Stimulated activated CD4-positive, alpha-beta T cell treated with anti-CD3 and anti-CD28 coated beads, Interleukin-12 subunit alpha, Interleukin-12 subunit beta, amount 100 ng/mL, for 4 hours (primary cell): ENCODE results near the gene CEP131.

ENCODE experiments used
- DNase-seq: peaks from one replicate; pipeline ENCODE4 v3.0.0-alpha.2; 2020

The CEP131 gene

GRCh38 chr17:81182596-81182995 lies 40.2 kb downstream of the CEP131 start:
- DNase-seq = no peak

GRCh38 chr17:81181811-81182185 lies 41.0 kb downstream of the CEP131 start:
- DNase-seq = no peak

GRCh38 chr17:81180836-81181810 lies 41.6 kb downstream of the CEP131 start:
- no peak for DNase-seq

- DNase-seq = no peak
These were observed 42.9 kb downstream of the CEP131 start for GRCh38 chr17:81179861-81180260.

- DNase-seq = no peak
These were observed 43.5 kb downstream of the CEP131 start for GRCh38 chr17:81179220-81179619.

GRCh38 chr17:81178136-81179091 lies 44.4 kb downstream of the CEP131 start:
- no peak for DNase-seq

- DNase-seq = no peak
These were observed 46.1 kb downstream of the CEP131 start for GRCh38 chr17:81176666-81177065.

GRCh38 chr17:81173762-81174155 lies 49.0 kb downstream of the CEP131 start:
- no peak for DNase-seq

GRCh38 chr17:81173052-81173761 lies 49.6 kb downstream of the CEP131 start:
- no peak for DNase-seq

GRCh38 chr17:81171941-81172340 lies 50.8 kb downstream of the CEP131 start:
- no peak for DNase-seq

- no peak for DNase-seq
These were observed 51.9 kb downstream of the CEP131 start for GRCh38 chr17:81170727-81171494.

- DNase-seq = no peak
These were observed 52.9 kb downstream of the CEP131 start for GRCh38 chr17:81169870-81170309.

- no peak for DNase-seq
These were observed 55.1 kb downstream of the CEP131 start for GRCh38 chr17:81167638-81168037.

- no peak for DNase-seq
These were observed 55.6 kb downstream of the CEP131 start for GRCh38 chr17:81167194-81167524.

GRCh38 chr17:81166033-81166492 lies 56.7 kb downstream of the CEP131 start, which contains the start of gene AATK:
AATK (minus strand) TSS chr17:81166221; CDS start chr17:81165992, 229 bp downstream.
- no peak for DNase-seq

GRCh38 chr17:81165246-81166032 lies 57.3 kb downstream of the CEP131 start, which contains the start of gene PVALEF:
PVALEF (plus strand) TSS chr17:81165507; CDS start chr17:81181227, 15,720 bp downstream.
- DNase-seq = no peak

- no peak for DNase-seq
These were observed 58.2 kb downstream of the CEP131 start for GRCh38 chr17:81164371-81165245.

- DNase-seq = no peak
These were observed 58.9 kb downstream of the CEP131 start for GRCh38 chr17:81163703-81164370.

- no peak for DNase-seq
These were observed 59.6 kb downstream of the CEP131 start for GRCh38 chr17:81163051-81163695.
